ENCODE data around the gene CTNNA2.

CTNNA2 gene

DNA sequence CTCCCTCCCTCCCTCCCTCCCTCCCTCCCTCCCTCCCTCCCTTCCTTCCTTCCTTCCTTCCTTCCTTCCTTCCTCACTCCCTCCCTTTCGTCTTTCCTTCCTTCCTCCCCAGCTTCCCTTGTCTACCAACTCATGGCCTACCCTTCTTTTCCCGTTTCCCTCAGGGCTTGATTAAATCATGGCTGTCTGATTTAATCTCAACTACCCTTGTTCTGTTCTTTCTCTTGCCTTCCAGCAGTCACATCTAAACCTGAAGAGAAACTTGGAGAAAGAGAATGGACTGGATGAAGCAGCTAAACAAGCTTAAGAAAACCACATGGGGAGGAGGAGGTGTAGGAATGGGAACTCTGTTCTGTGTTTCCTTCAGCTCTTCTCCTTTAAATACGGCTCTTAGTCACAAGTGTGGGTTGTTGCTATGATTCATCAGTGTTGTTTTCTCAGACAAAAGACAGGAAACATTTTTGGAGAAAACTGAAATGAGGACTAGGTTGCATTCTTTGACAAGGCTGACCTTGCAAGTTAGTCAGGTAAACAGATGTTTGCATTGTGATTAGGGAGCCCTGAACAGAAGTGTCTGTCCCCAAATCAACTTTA is 613.8 kb downstream of the CTNNA2 start:
- TF ChIP-seq ZFP3 (CRISPR knock-in tag; IDR thresholded peaks at IDR 0.05) (no peak), PATZ1 (CRISPR knock-in tag; IDR thresholded peaks at IDR 0.05; ENCODE audit: borderline replicate concordance) (no peak), ESRRG (CRISPR knock-in tag; IDR thresholded peaks at IDR 0.05) (no peak), ZNF8 (CRISPR knock-in tag; IDR thresholded peaks at IDR 0.05) (no peak), RARB (CRISPR knock-in tag; IDR thresholded peaks at IDR 0.05) (no peak), CREB5 (CRISPR knock-in tag; IDR thresholded peaks at IDR 0.05; ENCODE audit: low read depth) (no peak), ZC3H10 (CRISPR knock-in tag; IDR thresholded peaks at IDR 0.05) (no peak), GLIS3 (CRISPR knock-in tag; IDR thresholded peaks at IDR 0.05) (no peak), ZNF565 (CRISPR knock-in tag; conservative IDR thresholded peaks at IDR 0.05; ENCODE audit: low read depth) (no peak), ARNTL (CRISPR knock-in tag; IDR thresholded peaks at IDR 0.05; ENCODE audit: borderline replicate concordance, low read depth) (no peak), ZFP30 (CRISPR knock-in tag; IDR thresholded peaks at IDR 0.05) (no peak), ISL1 (CRISPR knock-in tag; IDR thresholded peaks at IDR 0.05) (no peak), BACH2 (CRISPR knock-in tag; IDR thresholded peaks at IDR 0.05; ENCODE audit: borderline replicate concordance) (no peak), CSRNP3 (CRISPR knock-in tag; IDR thresholded peaks at IDR 0.05) (no peak), TOX (CRISPR knock-in tag; IDR thresholded peaks at IDR 0.05; ENCODE audit: borderline replicate concordance) (no peak)
- TF ChIP-seq, protein P1, sequence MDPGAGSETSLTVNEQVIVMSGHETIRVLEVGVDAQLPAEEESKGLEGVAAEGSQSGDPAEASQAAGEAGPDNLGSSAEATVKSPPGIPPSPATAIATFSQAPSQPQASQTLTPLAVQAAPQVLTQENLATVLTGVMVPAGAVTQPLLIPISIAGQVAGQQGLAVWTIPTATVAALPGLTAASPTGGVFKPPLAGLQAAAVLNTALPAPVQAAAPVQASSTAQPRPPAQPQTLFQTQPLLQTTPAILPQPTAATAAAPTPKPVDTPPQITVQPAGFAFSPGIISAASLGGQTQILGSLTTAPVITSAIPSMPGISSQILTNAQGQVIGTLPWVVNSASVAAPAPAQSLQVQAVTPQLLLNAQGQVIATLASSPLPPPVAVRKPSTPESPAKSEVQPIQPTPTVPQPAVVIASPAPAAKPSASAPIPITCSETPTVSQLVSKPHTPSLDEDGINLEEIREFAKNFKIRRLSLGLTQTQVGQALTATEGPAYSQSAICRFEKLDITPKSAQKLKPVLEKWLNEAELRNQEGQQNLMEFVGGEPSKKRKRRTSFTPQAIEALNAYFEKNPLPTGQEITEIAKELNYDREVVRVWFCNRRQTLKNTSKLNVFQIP (CRISPR knock-in tag; IDR thresholded peaks at IDR 0.05; ENCODE audit: borderline replicate concordance, low read depth), result no peak
- TF ChIP-seq, protein P2, sequence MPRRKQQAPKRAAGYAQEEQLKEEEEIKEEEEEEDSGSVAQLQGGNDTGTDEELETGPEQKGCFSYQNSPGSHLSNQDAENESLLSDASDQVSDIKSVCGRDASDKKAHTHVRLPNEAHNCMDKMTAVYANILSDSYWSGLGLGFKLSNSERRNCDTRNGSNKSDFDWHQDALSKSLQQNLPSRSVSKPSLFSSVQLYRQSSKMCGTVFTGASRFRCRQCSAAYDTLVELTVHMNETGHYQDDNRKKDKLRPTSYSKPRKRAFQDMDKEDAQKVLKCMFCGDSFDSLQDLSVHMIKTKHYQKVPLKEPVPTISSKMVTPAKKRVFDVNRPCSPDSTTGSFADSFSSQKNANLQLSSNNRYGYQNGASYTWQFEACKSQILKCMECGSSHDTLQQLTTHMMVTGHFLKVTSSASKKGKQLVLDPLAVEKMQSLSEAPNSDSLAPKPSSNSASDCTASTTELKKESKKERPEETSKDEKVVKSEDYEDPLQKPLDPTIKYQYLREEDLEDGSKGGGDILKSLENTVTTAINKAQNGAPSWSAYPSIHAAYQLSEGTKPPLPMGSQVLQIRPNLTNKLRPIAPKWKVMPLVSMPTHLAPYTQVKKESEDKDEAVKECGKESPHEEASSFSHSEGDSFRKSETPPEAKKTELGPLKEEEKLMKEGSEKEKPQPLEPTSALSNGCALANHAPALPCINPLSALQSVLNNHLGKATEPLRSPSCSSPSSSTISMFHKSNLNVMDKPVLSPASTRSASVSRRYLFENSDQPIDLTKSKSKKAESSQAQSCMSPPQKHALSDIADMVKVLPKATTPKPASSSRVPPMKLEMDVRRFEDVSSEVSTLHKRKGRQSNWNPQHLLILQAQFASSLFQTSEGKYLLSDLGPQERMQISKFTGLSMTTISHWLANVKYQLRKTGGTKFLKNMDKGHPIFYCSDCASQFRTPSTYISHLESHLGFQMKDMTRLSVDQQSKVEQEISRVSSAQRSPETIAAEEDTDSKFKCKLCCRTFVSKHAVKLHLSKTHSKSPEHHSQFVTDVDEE (CRISPR knock-in tag; IDR thresholded peaks at IDR 0.05), result no peak
- no peak for ATAC-seq

- no peak for TF ChIP-seq ZNF70 (CRISPR knock-in tag; IDR thresholded peaks at IDR 0.05)
- no peak for TF ChIP-seq CSRNP3 (CRISPR knock-in tag; IDR thresholded peaks at IDR 0.05)
- no peak for TF ChIP-seq GLIS3 (CRISPR knock-in tag; IDR thresholded peaks at IDR 0.05)
- no peak for TF ChIP-seq RARB (CRISPR knock-in tag; IDR thresholded peaks at IDR 0.05)
- TF ChIP-seq ESRRG (CRISPR knock-in tag; IDR thresholded peaks at IDR 0.05), result no peak
- no peak for TF ChIP-seq ZFP30 (CRISPR knock-in tag; IDR thresholded peaks at IDR 0.05)
- no peak for TF ChIP-seq BACH2 (CRISPR knock-in tag; IDR thresholded peaks at IDR 0.05; ENCODE audit: borderline replicate concordance)
- TF ChIP-seq, protein P1 (CRISPR knock-in tag; IDR thresholded peaks at IDR 0.05; ENCODE audit: borderline replicate concordance, low read depth), result no peak
- no peak for TF ChIP-seq CREB5 (CRISPR knock-in tag; IDR thresholded peaks at IDR 0.05; ENCODE audit: low read depth)
- TF ChIP-seq PATZ1 (CRISPR knock-in tag; IDR thresholded peaks at IDR 0.05; ENCODE audit: borderline replicate concordance), result no peak
- TF ChIP-seq ZFP3 (CRISPR knock-in tag; IDR thresholded peaks at IDR 0.05), result no peak
- no peak for TF ChIP-seq ISL1 (CRISPR knock-in tag; IDR thresholded peaks at IDR 0.05)
- TF ChIP-seq OSR1 (CRISPR knock-in tag; IDR thresholded peaks at IDR 0.05), result no peak
- no peak for TF ChIP-seq ZNF8 (CRISPR knock-in tag; IDR thresholded peaks at IDR 0.05)
- no peak for TF ChIP-seq ARNTL (CRISPR knock-in tag; IDR thresholded peaks at IDR 0.05; ENCODE audit: borderline replicate concordance, low read depth)
- no peak for TF ChIP-seq ZC3H10 (CRISPR knock-in tag; IDR thresholded peaks at IDR 0.05)
- ATAC-seq, result no peak
These were observed 615.2 kb downstream of the CTNNA2 start for GRCh38 chr2:80128080-80128479.
